MM.1S (cell line): ENCODE data around the gene CDA.

ENCODE experiments used
- DNase-seq: peaks from one replicate; pipeline ENCODE4 v3.0.0-alpha.2; 2015
- H2AFZ ChIP-seq: fragments of 300-600 bp; sonication (generic); 2 replicates; pipeline ENCODE4 v1.6.0; 2016; ENCODE audit warnings: antibody characterized with exemption, low read length
- H3F3A ChIP-seq: fragments of 300-600 bp; sonication (generic); 2 replicates; pipeline ENCODE4 v1.6.1; 2016; ENCODE audit warnings: mild to moderate bottlenecking, antibody characterized with exemption, low read length, moderate library complexity, mixed read lengths; ENCODE audit not compliant: insufficient read depth
- H3K27ac ChIP-seq: fragments of 300-600 bp; sonication (generic); 2 replicates; pipeline ENCODE4 v1.5.1; 2016; ENCODE audit warnings: mild to moderate bottlenecking, low read length
- H3K27me3 ChIP-seq: fragments of 300-600 bp; sonication (generic); replicated peaks from 2 replicates; pipeline ENCODE4 v1.6.0; 2016; ENCODE audit warnings: low read length; ENCODE audit not compliant: insufficient read depth
- H3K36me3 ChIP-seq: fragments of 300-600 bp; sonication (generic); replicated peaks from 2 replicates; pipeline ENCODE4 v1.6.1; 2016; ENCODE audit warnings: mild to moderate bottlenecking, low read length, mixed read lengths; ENCODE audit not compliant: insufficient read depth
- H3K4me1 ChIP-seq: fragments of 300-600 bp; sonication (generic); 2 replicates; pipeline ENCODE4 v1.6.1; 2016; ENCODE audit warnings: low read length, mixed read lengths
- H3K4me2 ChIP-seq: fragments of 300-600 bp; sonication (generic); 2 replicates; pipeline ENCODE4 v1.6.0; 2016; ENCODE audit warnings: low read depth, low read length
- H3K4me3 ChIP-seq: fragments of 300-600 bp; sonication (generic); 2 replicates; pipeline ENCODE4 v1.5.1; 2016; ENCODE audit warnings: low read length, mixed read lengths
- H3K79me2 ChIP-seq: fragments of 300-600 bp; sonication (generic); 2 replicates; pipeline ENCODE4 v1.6.1; 2016; ENCODE audit warnings: mixed run types, low read length, mixed read lengths
- H3K9ac ChIP-seq: fragments of 300-600 bp; sonication (generic); 2 replicates; pipeline ENCODE4 v1.6.1; 2016; ENCODE audit warnings: low read length, mixed read lengths
- H3K9me2 ChIP-seq: fragments of 300-600 bp; sonication (generic); replicated peaks from 2 replicates; pipeline ENCODE4 v1.6.1; 2016; ENCODE audit warnings: mild to moderate bottlenecking, low read length, mixed read lengths; ENCODE audit not compliant: insufficient read depth
- H3K9me3 ChIP-seq: fragments of 300-600 bp; sonication (generic); replicated peaks from 2 replicates; pipeline ENCODE4 v1.6.1; 2016; ENCODE audit warnings: mild to moderate bottlenecking, low read length, mixed read lengths; ENCODE audit not compliant: insufficient read depth
- H4K20me1 ChIP-seq: fragments of 300-600 bp; sonication (generic); 2 replicates; pipeline ENCODE4 v1.6.1; 2016; ENCODE audit warnings: mild to moderate bottlenecking, low read length, moderate library complexity, mixed read lengths; ENCODE audit not compliant: insufficient read depth
- EZH2 ChIP-seq: fragments of 300-600 bp; sonication (generic); optimal IDR thresholded peaks from 2 replicates; pipeline ENCODE3; 2017; ENCODE audit warnings: low read depth, mild to moderate bottlenecking, antibody characterized with exemption, low read length, mixed read lengths
- EZH2phosphoT487 ChIP-seq: fragments of 300-600 bp; sonication (generic); IDR thresholded peaks from 2 replicates; pipeline ENCODE4 v1.6.1; 2018; ENCODE audit warnings: antibody characterized with exemption, low read length
- TF ChIP-seq, protein P1 (sequence below): fragments of 300-600 bp; sonication (generic); IDR thresholded peaks from 2 replicates; pipeline ENCODE4 v1.5.1; 2016; ENCODE audit warnings: antibody characterized with exemption, low read length, mixed read lengths

Gene CDA

DNA sequence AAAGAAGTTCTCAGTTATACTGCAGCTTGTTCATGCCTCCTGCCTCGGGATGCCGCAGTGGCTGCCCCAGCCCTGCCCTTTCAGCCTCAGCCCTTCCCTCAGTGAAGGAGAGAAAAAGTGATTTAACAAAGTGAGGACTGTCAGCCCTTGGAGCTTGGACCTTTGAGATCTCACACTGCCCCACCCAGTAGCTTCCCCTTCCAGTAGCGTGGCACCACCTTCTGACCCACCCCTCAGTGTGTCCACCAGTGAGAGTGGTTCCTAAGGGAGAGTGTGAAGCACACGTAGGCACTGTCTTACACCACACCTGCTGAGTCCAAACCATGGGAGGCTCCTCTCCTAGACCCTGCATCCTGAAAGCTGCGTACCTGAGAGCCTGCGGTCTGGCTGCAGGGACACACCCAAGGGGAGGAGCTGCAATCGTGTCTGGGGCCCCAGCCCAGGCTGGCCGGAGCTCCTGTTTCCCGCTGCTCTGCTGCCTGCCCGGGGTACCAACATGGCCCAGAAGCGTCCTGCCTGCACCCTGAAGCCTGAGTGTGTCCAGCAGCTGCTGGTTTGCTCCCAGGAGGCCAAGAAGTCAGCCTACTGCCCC lies at the start of gene CDA:
Gene CDA (plus strand): TSS at position 464 of the 592 bp plus-strand sequence. CDS start 33 bp downstream, at position 497.
- H3K79me2 ChIP-seq: no peaks in the 10 kb centered on the region
- H3K4me3 ChIP-seq: no peak within 1 kb of the TSS
- peaks cover 56% of the 10 kb centered on the region for H3K27me3 ChIP-seq
- TF ChIP-seq, protein P1, sequence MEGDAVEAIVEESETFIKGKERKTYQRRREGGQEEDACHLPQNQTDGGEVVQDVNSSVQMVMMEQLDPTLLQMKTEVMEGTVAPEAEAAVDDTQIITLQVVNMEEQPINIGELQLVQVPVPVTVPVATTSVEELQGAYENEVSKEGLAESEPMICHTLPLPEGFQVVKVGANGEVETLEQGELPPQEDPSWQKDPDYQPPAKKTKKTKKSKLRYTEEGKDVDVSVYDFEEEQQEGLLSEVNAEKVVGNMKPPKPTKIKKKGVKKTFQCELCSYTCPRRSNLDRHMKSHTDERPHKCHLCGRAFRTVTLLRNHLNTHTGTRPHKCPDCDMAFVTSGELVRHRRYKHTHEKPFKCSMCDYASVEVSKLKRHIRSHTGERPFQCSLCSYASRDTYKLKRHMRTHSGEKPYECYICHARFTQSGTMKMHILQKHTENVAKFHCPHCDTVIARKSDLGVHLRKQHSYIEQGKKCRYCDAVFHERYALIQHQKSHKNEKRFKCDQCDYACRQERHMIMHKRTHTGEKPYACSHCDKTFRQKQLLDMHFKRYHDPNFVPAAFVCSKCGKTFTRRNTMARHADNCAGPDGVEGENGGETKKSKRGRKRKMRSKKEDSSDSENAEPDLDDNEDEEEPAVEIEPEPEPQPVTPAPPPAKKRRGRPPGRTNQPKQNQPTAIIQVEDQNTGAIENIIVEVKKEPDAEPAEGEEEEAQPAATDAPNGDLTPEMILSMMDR: no peak
- TF ChIP-seq EZH2phosphoT487 (no peak), EZH2 (no peak)
- H4K20me1 ChIP-seq: no peaks in the 10 kb centered on the region
- peak; percentile 18 for DNase-seq
- no peaks in the 10 kb centered on the region for H3K36me3 ChIP-seq
- H2AFZ ChIP-seq: no peak within 1 kb of the TSS
- no peaks in the 10 kb centered on the region for H3K9me3 ChIP-seq
- no peak within 1 kb of the TSS for H3K9ac ChIP-seq
- no peaks in the 10 kb centered on the region for H3K9me2 ChIP-seq
- 0 out of 2 replicates have a peak, but pooled peaks cover 9% of the 10 kb centered on the region for H3K4me1 ChIP-seq
- H3K4me2 ChIP-seq: peak within 1 kb of the TSS; percentile 16; the same call in 1 of the 2 replicates
- H3K27ac ChIP-seq: no peak within 1 kb of the TSS
- no peaks in the 10 kb centered on the region for H3F3A ChIP-seq

DNA sequence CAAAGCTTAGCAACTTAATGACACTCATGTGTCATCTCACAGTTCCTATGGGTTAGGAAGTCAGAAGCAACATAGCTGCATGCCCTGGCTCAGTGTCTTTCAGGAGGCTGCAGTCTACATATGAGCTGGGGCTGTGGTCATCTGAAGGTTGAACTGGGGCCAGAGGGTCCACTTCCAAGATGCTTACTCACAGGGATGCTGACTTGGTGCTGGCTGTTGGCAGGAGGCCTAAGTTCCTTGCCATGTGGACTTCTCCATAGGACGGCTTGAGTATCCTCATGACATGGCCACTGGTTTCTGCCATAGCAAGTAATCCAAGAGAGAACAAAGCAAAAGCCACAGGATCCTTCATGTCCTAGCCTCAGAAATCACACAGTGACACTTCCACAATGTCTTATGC lies 48.6 kb upstream of the CDA start:
- H3K79me2 ChIP-seq: no peaks in the 10 kb centered on the region
- no peaks in the 10 kb centered on the region for H3K4me1 ChIP-seq
- no peak for DNase-seq
- H3K9me3 ChIP-seq: no peaks in the 10 kb centered on the region
- peaks cover 95% of the 10 kb centered on the region for H3K27me3 ChIP-seq
- no peak overlapping the region for H3K9ac ChIP-seq
- H4K20me1 ChIP-seq: no peaks in the 10 kb centered on the region
- no peak for TF ChIP-seq EZH2phosphoT487
- TF ChIP-seq EZH2: no peak
- TF ChIP-seq, protein P1: no peak
- H3K27ac ChIP-seq: no peak overlapping the region
- H3K4me3 ChIP-seq: no peak overlapping the region
- H3F3A ChIP-seq: no peaks in the 10 kb centered on the region
- H3K36me3 ChIP-seq: no peaks in the 10 kb centered on the region
- H3K9me2 ChIP-seq: no peaks in the 10 kb centered on the region
- H3K4me2 ChIP-seq: no peak overlapping the region
- no peak overlapping the region for H2AFZ ChIP-seq

DNA sequence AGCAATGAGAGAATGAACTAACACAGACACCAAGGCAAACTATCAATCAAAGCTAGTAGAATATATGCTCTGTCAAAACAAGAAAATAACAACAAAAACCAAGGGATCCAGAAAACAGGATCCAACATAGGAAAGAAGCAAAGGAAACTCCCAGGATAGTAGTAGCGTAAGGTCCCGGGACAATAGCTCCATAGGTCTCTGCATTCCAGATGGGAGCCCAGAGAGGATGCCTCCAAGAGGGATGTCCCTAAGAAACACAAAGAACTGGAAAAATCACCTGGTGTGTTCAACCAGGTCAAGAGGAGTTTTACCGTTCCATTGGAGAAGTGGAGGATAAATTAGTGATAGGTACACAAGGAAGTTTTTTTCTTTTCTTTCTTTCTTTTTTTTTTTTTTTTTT lies 42.3 kb upstream of the CDA start:
- TF ChIP-seq EZH2phosphoT487 (no peak), EZH2 (no peak)
- TF ChIP-seq, protein P1: no peak
- no peaks in the 10 kb centered on the region for H3K9me3 ChIP-seq
- no peaks in the 10 kb centered on the region for H3K9me2 ChIP-seq
- H2AFZ ChIP-seq: no peak overlapping the region
- no peaks in the 10 kb centered on the region for H3K36me3 ChIP-seq
- no peak overlapping the region for H3K4me3 ChIP-seq
- no peaks in the 10 kb centered on the region for H4K20me1 ChIP-seq
- no peak overlapping the region for H3K9ac ChIP-seq
- no peaks in the 10 kb centered on the region for H3F3A ChIP-seq
- no peaks in the 10 kb centered on the region for H3K79me2 ChIP-seq
- no peaks in the 10 kb centered on the region for H3K4me1 ChIP-seq
- H3K4me2 ChIP-seq: no peak overlapping the region
- DNase-seq: no peak
- H3K27me3 ChIP-seq: peaks cover 93% of the 10 kb centered on the region
- no peak overlapping the region for H3K27ac ChIP-seq
